GM12878 (cell line): ENCODE results near the gene KAT14. TPM values are rescaled to one million over a fixed set of nuclear protein-coding genes. Genes with fewer than 3 reads are reported as not detected.

Source experiments
- ATAC-seq: fragments of 200-7000 bp; cut with Tn5 transposase; 3 replicates; pipeline ENCODE4 v1.9.1; 2020; ENCODE audit warnings: mild to moderate bottlenecking, moderate library complexity
- BruUV-seq: library from RNA; stranded (reverse); fragments of 400-500 nt; replicated peaks from 2 replicates; lab custom pipeline; 2021; lab: Mats Ljungman, UMichigan
- CTCF ChIA-PET: fragments of 300-600 bp; sonication (Branson Sonifier 250); formaldehyde crosslinking; extraction: SDS; loops from one replicate; lab custom pipeline; 2021; ENCODE audit warnings: inconsistent platforms; lab: Yijun Ruan, JAX
- POLR2A ChIA-PET: fragments of 350-600 bp; formaldehyde crosslinking; extraction: SDS; loops from one replicate; lab custom pipeline; 2021; ENCODE audit warnings: inconsistent platforms; lab: Charles Lee
- RAD21 ChIA-PET: fragments of 300-600 bp; sonication (Branson Sonifier 250); formaldehyde crosslinking; loops from one replicate; lab custom pipeline; 2023; ENCODE audit warnings: antibody characterized with exemption; ENCODE audit not compliant: unreplicated experiment; lab: Charles Lee
- SMC1A ChIA-PET: fragments of 300-600 bp; sonication (Branson Sonifier 250); formaldehyde crosslinking; loops from one replicate; lab custom pipeline; 2023; ENCODE audit not compliant: unreplicated experiment, uncharacterized antibody; lab: Charles Lee
- DNase-seq: peaks from one replicate; pipeline ENCODE4 v3.0.0-alpha.2; 2011; ENCODE audit warnings: low read depth, low spot score
- FAIRE-seq: peaks from 3 replicates; lab custom pipeline; 2011; peaks lifted over from hg19 to GRCh38; lab: Jason Lieb, UNC
- H2AFZ ChIP-seq: 2 replicates; pipeline ENCODE4 v1.6.0; 2011; ENCODE audit warnings: low read depth, low read length, control low read depth; ENCODE audit not compliant: control insufficient read depth
- H3K27ac ChIP-seq: 2 replicates; pipeline ENCODE4 v1.5.1; 2011; ENCODE audit warnings: control low read depth; ENCODE audit not compliant: control insufficient read depth, insufficient read depth
- H3K27me3 ChIP-seq, 2 experiments: replicated peaks in 1 of 2; 2 replicates each; pipeline versions ENCODE4 v1.6.0 to v1.6.1; 2011; ENCODE audit warnings: low read length in 1 of 2; ENCODE audit not compliant: control insufficient read depth in 2 of 2, insufficient read depth in 2 of 2
- H3K36me3 ChIP-seq, 2 experiments: 2 replicates each; pipeline ENCODE4 v1.5.1; 2011; ENCODE audit warnings: low read length in 1 of 2; ENCODE audit not compliant: control insufficient read depth in 2 of 2, insufficient read depth in 2 of 2
- H3K4me1 ChIP-seq: 2 replicates; pipeline ENCODE4 v1.6.1; 2011; ENCODE audit warnings: mild to moderate bottlenecking, low read length, moderate library complexity, mixed read lengths; ENCODE audit not compliant: control insufficient read depth, insufficient read depth
- H3K4me2 ChIP-seq: 2 replicates; pipeline ENCODE4 v1.6.0; 2011; ENCODE audit warnings: control low read depth; ENCODE audit not compliant: control insufficient read depth, insufficient read depth
- H3K4me3 ChIP-seq: fragments of 200-600 bp; sonication (generic); 2 replicates; pipeline ENCODE4 v1.5.1; 2016
- H3K79me2 ChIP-seq: 2 replicates; pipeline ENCODE4 v1.6.0; 2011; ENCODE audit warnings: low read length; ENCODE audit not compliant: control insufficient read depth, insufficient read depth
- H3K9ac ChIP-seq: 2 replicates; pipeline ENCODE4 v1.8.0; 2011; ENCODE audit warnings: low read length, control low read depth, mixed read lengths; ENCODE audit not compliant: control insufficient read depth, insufficient read depth
- H3K9me3 ChIP-seq: replicated peaks from 3 replicates; pipeline ENCODE4 v1.5.1; 2011; ENCODE audit warnings: mild to moderate bottlenecking, low read length; ENCODE audit not compliant: control insufficient read depth, insufficient read depth
- H4K20me1 ChIP-seq: 2 replicates; pipeline ENCODE4 v1.6.0; 2011; ENCODE audit not compliant: control insufficient read depth, insufficient read depth
- ASH2L ChIP-seq: fragments of 300-600, 200-600 bp; sonication (generic); IDR thresholded peaks from 2 replicates; pipeline ENCODE4 v1.6.1; 2017; ENCODE audit warnings: low read depth, mild to moderate bottlenecking, borderline replicate concordance
- E2F4 ChIP-seq: IDR thresholded peaks from 2 replicates; pipeline ENCODE4 v1.6.1; 2012; ENCODE audit warnings: low read depth, low read length, improper control_type of control experiment
- EED ChIP-seq: sonication (generic); IDR thresholded peaks from 2 replicates; pipeline ENCODE4 v1.6.1; 2016; ENCODE audit warnings: antibody characterized with exemption, low read depth
- LARP7 ChIP-seq: fragments of 450-650 bp; IDR thresholded peaks from 2 replicates; pipeline ENCODE4 v1.6.1; 2017; ENCODE audit warnings: mild to moderate bottlenecking
- MEF2B ChIP-seq: fragments of 450-650 bp; IDR thresholded peaks from 2 replicates; pipeline ENCODE4 v1.6.1; 2018; ENCODE audit warnings: mild to moderate bottlenecking, moderate library complexity; ENCODE audit not compliant: partially characterized antibody, poor library complexity, severe bottlenecking
- MXI1 ChIP-seq: fragments of 150-350 bp; IDR thresholded peaks from 2 replicates; pipeline ENCODE4 v1.6.1; 2011; ENCODE audit warnings: low read depth, mild to moderate bottlenecking, inconsistent platforms, low read length, improper control_type of control experiment
- NR2C2 ChIP-seq: IDR thresholded peaks from 2 replicates; pipeline ENCODE4 v1.6.1; 2011; ENCODE audit warnings: borderline replicate concordance, low read depth; ENCODE audit not compliant: control insufficient read depth, insufficient read length
- POLR2AphosphoS2 ChIP-seq: IDR thresholded peaks from 2 replicates; pipeline ENCODE4 v1.6.1; 2011; ENCODE audit warnings: low read depth, mild to moderate bottlenecking, low read length, improper control_type of control experiment, moderate library complexity
- RAD21 ChIP-seq: IDR thresholded peaks from 2 replicates; pipeline ENCODE4 v1.6.1; 2011; ENCODE audit warnings: mild to moderate bottlenecking, low read depth, low read length, moderate library complexity; ENCODE audit not compliant: insufficient read depth
- SPI1 ChIP-seq: IDR thresholded peaks from 2 replicates; pipeline ENCODE4 v1.6.1; 2011; ENCODE audit warnings: low read depth, mild to moderate bottlenecking, low read length, moderate library complexity, borderline replicate concordance; ENCODE audit not compliant: insufficient read depth
- SRF ChIP-seq, 2 experiments: IDR thresholded peaks; 2 replicates each; pipeline ENCODE4 v1.6.1; 2011; ENCODE audit warnings: low read depth in 2 of 2, low read length in 2 of 2, mild to moderate bottlenecking in 1 of 2, moderate library complexity in 1 of 2
- TBL1XR1 ChIP-seq: IDR thresholded peaks from 2 replicates; pipeline ENCODE4 v1.6.1; 2012; ENCODE audit warnings: low read depth, low read length, improper control_type of control experiment
- TCF7 ChIP-seq: IDR thresholded peaks from 2 replicates; pipeline ENCODE4 v1.6.1; 2014; ENCODE audit warnings: antibody characterized with exemption, borderline replicate concordance
- ZNF274 ChIP-seq: IDR thresholded peaks from one replicate; pipeline ENCODE4 v1.8.0; 2011; ENCODE audit not compliant: insufficient read length, insufficient read depth
- ZZZ3 ChIP-seq: IDR thresholded peaks from 2 replicates; pipeline ENCODE4 v1.6.1; 2011; ENCODE audit warnings: low read depth; ENCODE audit not compliant: control insufficient read depth, insufficient read length
- WGBS: methylation state at CpG from one replicate; pipeline ENCODE4 v1.1.6; 2016; ENCODE audit warnings: low lambda C conversion rate; ENCODE audit not compliant: insufficient replicate concordance, insufficient coverage; ENCODE audit errors: missing lambda C conversion rate; 5-methylcytosine and 5-hydroxymethylcytosine counted together
- in situ Hi-C: fragments of 300-500 bp; cut with MboI; formaldehyde crosslinking; loops from 9 replicates; pipeline ENCODE4 v1.14.3; 2018; ENCODE audit warnings: mixed read lengths
- intact Hi-C: fragments of 100-400 bp; cut with micrococcal nuclease; formaldehyde crosslinking; loops from one replicate; pipeline ENCODE4 v1.14.2; 2022; ENCODE audit not compliant: unreplicated experiment
- polyA plus RNA-seq, 11 experiments: library from polyadenylated mRNA; depleted of rRNA in 4 of 11; unstranded in 6 of 11; stranded (reverse) in 5 of 11; fragments of >200 nt; fragmentation: Nextera tagmentation in 4 of 11; fragmentation: Illumina TruSeq in 1 of 11; extraction: Ambion mirVana in 4 of 11; extraction: Trizol in 1 of 11; gene quantifications; 1 replicate in 1 of 11; 2 replicates in 10 of 11; pipeline versions ENCODE4 v1.2.1 to v1.2.3, GENCODE V29; 2011 to 2016; ENCODE audit warnings: inconsistent platforms in 2 of 11, missing spikeins in 2 of 11, low read depth in 1 of 11
- total RNA-seq, 4 experiments: library from RNA; depleted of rRNA in 3 of 4; stranded (reverse); fragments of >200 nt in 3 of 4; fragmentation: Illumina TruSeq in 1 of 4; extraction: Trizol in 1 of 4; gene quantifications; 2 replicates each; pipeline versions ENCODE4 v1.2.1 to v1.2.3, GENCODE V29; 2013 to 2021
- TF ChIP-seq, protein P1 (sequence below): fragments of 450-650 bp; IDR thresholded peaks from 2 replicates; pipeline ENCODE4 v1.6.1; 2017; ENCODE audit warnings: mild to moderate bottlenecking, low read depth, inconsistent platforms; ENCODE audit not compliant: poor library complexity, severe bottlenecking
- TF ChIP-seq, protein P2 (sequence below): IDR thresholded peaks from 2 replicates; pipeline ENCODE4 v1.6.1; 2011; ENCODE audit warnings: low read depth, low read length, improper control_type of control experiment, borderline replicate concordance
- TF ChIP-seq, protein P3 (sequence below): fragments of 450-650 bp; IDR thresholded peaks from 2 replicates; pipeline ENCODE4 v1.6.1; 2018; ENCODE audit warnings: mild to moderate bottlenecking, low read depth, moderate library complexity; ENCODE audit not compliant: partially characterized antibody

KAT14 gene
- total and polyA plus RNA-seq, 10 of the 15 experiments (the other 5 are each of a cell fraction or from before 2014, with no cell fraction given), result 4.0 to 19.9 (median 13.9) TPM

GRCh38 chr20:18172379-18172778 lies 34.7 kb downstream of the KAT14 start:
- FAIRE-seq, result no peak
- in situ Hi-C loops (no loop called here), intact Hi-C loops (no loop called here)
- DNase-seq, result no peak
- BruUV-seq, result no TSS peak
- Histone ChIP-seq H3K9me3 (no peaks in the 10 kb centered on the region), H3K4me2 (no peak overlapping the region), H3K4me3 (no peak overlapping the region), H3K36me3 (peaks cover 0 to 6% of the 10 kb centered on the region in 2 experiments; a peak in 2 of 4 replicates), H4K20me1 (no peaks in the 10 kb centered on the region), H3K4me1 (no peaks in the 10 kb centered on the region), H3K27me3 (no peaks in the 10 kb centered on the region), H2AFZ (no peak overlapping the region), H3K27ac (no peak overlapping the region), H3K9ac (no peak overlapping the region), H3K79me2 (no peaks in the 10 kb centered on the region)
- ChIA-PET RAD21 (no interaction called here), CTCF (no interaction called here), SMC1A (interaction anchor here (1.1 kb wide), 1 partner anchor 16 kb away, joined by 3 read pairs; no protein-coding TSS in a partner anchor), POLR2A (no interaction called here)
- no peak for ATAC-seq
- WGBS, result 100% methylated on average over 2 of the region's 2 CpGs
- TF ChIP-seq, protein P1, sequence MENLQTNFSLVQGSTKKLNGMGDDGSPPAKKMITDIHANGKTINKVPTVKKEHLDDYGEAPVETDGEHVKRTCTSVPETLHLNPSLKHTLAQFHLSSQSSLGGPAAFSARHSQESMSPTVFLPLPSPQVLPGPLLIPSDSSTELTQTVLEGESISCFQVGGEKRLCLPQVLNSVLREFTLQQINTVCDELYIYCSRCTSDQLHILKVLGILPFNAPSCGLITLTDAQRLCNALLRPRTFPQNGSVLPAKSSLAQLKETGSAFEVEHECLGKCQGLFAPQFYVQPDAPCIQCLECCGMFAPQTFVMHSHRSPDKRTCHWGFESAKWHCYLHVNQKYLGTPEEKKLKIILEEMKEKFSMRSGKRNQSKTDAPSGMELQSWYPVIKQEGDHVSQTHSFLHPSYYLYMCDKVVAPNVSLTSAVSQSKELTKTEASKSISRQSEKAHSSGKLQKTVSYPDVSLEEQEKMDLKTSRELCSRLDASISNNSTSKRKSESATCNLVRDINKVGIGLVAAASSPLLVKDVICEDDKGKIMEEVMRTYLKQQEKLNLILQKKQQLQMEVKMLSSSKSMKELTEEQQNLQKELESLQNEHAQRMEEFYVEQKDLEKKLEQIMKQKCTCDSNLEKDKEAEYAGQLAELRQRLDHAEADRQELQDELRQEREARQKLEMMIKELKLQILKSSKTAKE, result no peak
- TF ChIP-seq, protein P2, sequence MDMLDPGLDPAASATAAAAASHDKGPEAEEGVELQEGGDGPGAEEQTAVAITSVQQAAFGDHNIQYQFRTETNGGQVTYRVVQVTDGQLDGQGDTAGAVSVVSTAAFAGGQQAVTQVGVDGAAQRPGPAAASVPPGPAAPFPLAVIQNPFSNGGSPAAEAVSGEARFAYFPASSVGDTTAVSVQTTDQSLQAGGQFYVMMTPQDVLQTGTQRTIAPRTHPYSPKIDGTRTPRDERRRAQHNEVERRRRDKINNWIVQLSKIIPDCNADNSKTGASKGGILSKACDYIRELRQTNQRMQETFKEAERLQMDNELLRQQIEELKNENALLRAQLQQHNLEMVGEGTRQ, result no peak
- TF ChIP-seq EED (no peak), MEF2B (no peak), RAD21 (no peak), ZNF274 (no peak), TCF7 (no peak), ASH2L (no peak), TBL1XR1 (no peak), MXI1 (no peak), SPI1 (no peak), SRF (IDR thresholded peaks at IDR 0.05; ENCODE audit: low read depth in 2 of 2, low read length in 2 of 2) (no peak), POLR2AphosphoS2 (no peak), ZZZ3 (no peak), LARP7 (no peak), NR2C2 (no peak), E2F4 (no peak)
- TF ChIP-seq, protein P3, sequence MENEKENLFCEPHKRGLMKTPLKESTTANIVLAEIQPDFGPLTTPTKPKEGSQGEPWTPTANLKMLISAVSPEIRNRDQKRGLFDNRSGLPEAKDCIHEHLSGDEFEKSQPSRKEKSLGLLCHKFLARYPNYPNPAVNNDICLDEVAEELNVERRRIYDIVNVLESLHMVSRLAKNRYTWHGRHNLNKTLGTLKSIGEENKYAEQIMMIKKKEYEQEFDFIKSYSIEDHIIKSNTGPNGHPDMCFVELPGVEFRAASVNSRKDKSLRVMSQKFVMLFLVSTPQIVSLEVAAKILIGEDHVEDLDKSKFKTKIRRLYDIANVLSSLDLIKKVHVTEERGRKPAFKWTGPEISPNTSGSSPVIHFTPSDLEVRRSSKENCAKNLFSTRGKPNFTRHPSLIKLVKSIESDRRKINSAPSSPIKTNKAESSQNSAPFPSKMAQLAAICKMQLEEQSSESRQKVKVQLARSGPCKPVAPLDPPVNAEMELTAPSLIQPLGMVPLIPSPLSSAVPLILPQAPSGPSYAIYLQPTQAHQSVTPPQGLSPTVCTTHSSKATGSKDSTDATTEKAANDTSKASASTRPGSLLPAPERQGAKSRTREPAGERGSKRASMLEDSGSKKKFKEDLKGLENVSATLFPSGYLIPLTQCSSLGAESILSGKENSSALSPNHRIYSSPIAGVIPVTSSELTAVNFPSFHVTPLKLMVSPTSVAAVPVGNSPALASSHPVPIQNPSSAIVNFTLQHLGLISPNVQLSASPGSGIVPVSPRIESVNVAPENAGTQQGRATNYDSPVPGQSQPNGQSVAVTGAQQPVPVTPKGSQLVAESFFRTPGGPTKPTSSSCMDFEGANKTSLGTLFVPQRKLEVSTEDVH, result no peak
